ENCODE results near the gene NDUFAF5.

Gene NDUFAF5

GRCh38 chr20:13778827-13779226 lies 6.0 kb upstream of the NDUFAF5 start:
- FAIRE-seq: no peak

GRCh38 chr20:13783528-13783927 lies 1.3 kb upstream of the NDUFAF5 start:
- FAIRE-seq: no peak

- FAIRE-seq: no peak
Observed at GRCh38 chr20:13784271-13784892, 446 bp upstream of the NDUFAF5 start.

GRCh38 chr20:13786143-13786828 lies 1.5 kb downstream of the NDUFAF5 start:
- no peak for FAIRE-seq

GRCh38 chr20:13788167-13788834 lies 3.5 kb downstream of the NDUFAF5 start:
- peak; percentile 87 for FAIRE-seq

- no peak for FAIRE-seq
Observed at GRCh38 chr20:13790708-13791107, 5.9 kb downstream of the NDUFAF5 start.

GRCh38 chr20:13791540-13792459 lies 7.0 kb downstream of the NDUFAF5 start:
- FAIRE-seq: no peak

GRCh38 chr20:13793001-13793400 lies 8.2 kb downstream of the NDUFAF5 start:
- FAIRE-seq: no peak

GRCh38 chr20:13794667-13795066 lies 9.8 kb downstream of the NDUFAF5 start:
- no peak for FAIRE-seq

GRCh38 chr20:13799040-13799439 lies 14.2 kb downstream of the NDUFAF5 start:
- FAIRE-seq: no peak

- FAIRE-seq: no peak
Observed at GRCh38 chr20:13799974-13800373, 15.1 kb downstream of the NDUFAF5 start.

GRCh38 chr20:13800728-13801134 lies 15.9 kb downstream of the NDUFAF5 start:
- no peak for FAIRE-seq

- no peak for FAIRE-seq
Observed at GRCh38 chr20:13809373-13809772, 24.5 kb downstream of the NDUFAF5 start.

GRCh38 chr20:13809855-13810254 lies 25.0 kb downstream of the NDUFAF5 start:
- no peak for FAIRE-seq

- FAIRE-seq: no peak
Observed at GRCh38 chr20:13810446-13810845, 25.6 kb downstream of the NDUFAF5 start.

- no peak for FAIRE-seq
Observed at GRCh38 chr20:13813910-13814309, 29.1 kb downstream of the NDUFAF5 start.

GRCh38 chr20:13814672-13815071 lies 29.8 kb downstream of the NDUFAF5 start:
- FAIRE-seq: no peak

- FAIRE-seq: no peak
Observed at GRCh38 chr20:13816757-13817156, 31.9 kb downstream of the NDUFAF5 start.

- FAIRE-seq: no peak
Observed at GRCh38 chr20:13817342-13817741, 32.5 kb downstream of the NDUFAF5 start.

GRCh38 chr20:13819885-13820645 lies 35.2 kb downstream of the NDUFAF5 start:
- peak; percentile 90 for FAIRE-seq

- FAIRE-seq: no peak
Observed at GRCh38 chr20:13821876-13822275, 37.0 kb downstream of the NDUFAF5 start.

- no peak for FAIRE-seq
Observed at GRCh38 chr20:13822459-13822858, 37.6 kb downstream of the NDUFAF5 start.
